Endothelial cell of umbilical vein (primary cell): ENCODE data around the gene RPL22. TPM values are rescaled to one million over a fixed set of nuclear protein-coding genes. Genes with fewer than 3 reads are reported as not detected.
A peak's percentile ranks its signal among the peaks of the same experiment; 100 is the strongest.

Experiments used
- Bru-seq: library from RNA; stranded (reverse); fragments of 400-500 nt; gene quantifications from one replicate; lab custom pipeline; 2021; lab: Mats Ljungman, UMichigan
- BruChase-seq, 2 experiments: library from RNA; stranded (reverse); fragments of 400-500 nt; gene quantifications; one replicate each; lab custom pipeline; 2021; lab: Mats Ljungman, UMichigan
- BruUV-seq: library from RNA; stranded (reverse); fragments of 400-500 nt; replicated peaks from 2 replicates; lab custom pipeline; 2021; lab: Mats Ljungman, UMichigan
- CTCF ChIA-PET: fragments of 300-600, 350-600 bp; sonication (Branson Sonifier 250); formaldehyde crosslinking; loops from one replicate; lab custom pipeline; 2021; ENCODE audit warnings: antibody characterized with exemption, inconsistent platforms; lab: Charles Lee
- POLR2A ChIA-PET: fragments of 300-600, 350-600 bp; sonication (Branson Sonifier 250); formaldehyde crosslinking; loops from one replicate; lab custom pipeline; 2021; ENCODE audit warnings: antibody characterized with exemption, inconsistent platforms; lab: Charles Lee
- DNase-seq: peaks from one replicate; pipeline ENCODE4 v3.0.0-alpha.2; 2011; ENCODE audit warnings: low read depth, low spot score
- FAIRE-seq: peaks from 2 replicates; lab custom pipeline; 2011; peaks lifted over from hg19 to GRCh38; lab: Jason Lieb, UNC
- H2AFZ ChIP-seq: 2 replicates; pipeline ENCODE4 v1.6.0; 2012; ENCODE audit warnings: low read depth, low read length, control low read depth, inconsistent platforms
- H3K27ac ChIP-seq: 2 replicates; pipeline ENCODE4 v1.5.1; 2011; ENCODE audit warnings: low read depth, mild to moderate bottlenecking, control low read depth, low read length, moderate library complexity; ENCODE audit not compliant: insufficient read depth
- H3K27me3 ChIP-seq, 2 experiments: 2 replicates each; pipeline versions ENCODE4 v1.6.0 to v1.6.1; 2011; ENCODE audit warnings: low read length in 2 of 2, mixed read lengths in 1 of 2; ENCODE audit not compliant: control insufficient read depth in 2 of 2, insufficient read depth in 2 of 2
- H3K36me3 ChIP-seq, 2 experiments: 2 replicates in 1 of 2; 3 replicates in 1 of 2; pipeline ENCODE4 v1.5.1; 2011; ENCODE audit warnings: low read length in 2 of 2, mild to moderate bottlenecking in 1 of 2, moderate library complexity in 1 of 2; ENCODE audit not compliant: control insufficient read depth in 2 of 2, insufficient read depth in 2 of 2; ENCODE audit errors: extremely low read depth in 1 of 2
- H3K4me1 ChIP-seq: 3 replicates; pipeline ENCODE4 v1.5.1; 2011; ENCODE audit warnings: mild to moderate bottlenecking, low read length; ENCODE audit not compliant: control insufficient read depth, insufficient read depth; ENCODE audit errors: extremely low read depth
- H3K4me2 ChIP-seq: 2 replicates; pipeline ENCODE4 v1.6.1; 2011; ENCODE audit warnings: low read length, control low read depth, mixed read lengths; ENCODE audit not compliant: insufficient read depth
- H3K4me3 ChIP-seq, 3 experiments: fragments of 200-600 bp in 1 of 3; sonication (generic), shearing (Covaris generic) in 1 of 3; replicated peaks in 1 of 3; 2 replicates each; pipeline ENCODE4 v1.5.1; 2011 to 2016; ENCODE audit warnings: control low read depth in 3 of 3, low read length in 3 of 3, mild to moderate bottlenecking in 2 of 3, inconsistent platforms in 1 of 3, low read depth in 1 of 3, moderate library complexity in 1 of 3; ENCODE audit not compliant: insufficient read depth in 1 of 3
- H3K79me2 ChIP-seq: 2 replicates; pipeline ENCODE4 v1.6.0; 2012; ENCODE audit warnings: low read length, inconsistent platforms; ENCODE audit not compliant: control insufficient read depth, insufficient read depth
- H3K9ac ChIP-seq: replicated peaks from 2 replicates; pipeline ENCODE3; 2011; ENCODE audit warnings: low read length, control low read depth; ENCODE audit not compliant: insufficient read depth; ENCODE audit errors: extremely low read depth
- H3K9me1 ChIP-seq: replicated peaks from 3 replicates; pipeline ENCODE4 v1.6.0; 2011; ENCODE audit warnings: mild to moderate bottlenecking, low read length; ENCODE audit not compliant: control insufficient read depth, insufficient read depth; ENCODE audit errors: extremely low read depth
- H3K9me3 ChIP-seq: replicated peaks from 2 replicates; pipeline ENCODE4 v1.5.1; 2012; ENCODE audit warnings: low read length, inconsistent platforms; ENCODE audit not compliant: control insufficient read depth, insufficient read depth
- H4K20me1 ChIP-seq: replicated peaks from 2 replicates; pipeline ENCODE3; 2011; ENCODE audit warnings: mild to moderate bottlenecking, low read length; ENCODE audit not compliant: control insufficient read depth, insufficient read depth; ENCODE audit errors: extremely low read depth
- CTCF ChIP-seq, 2 donors: IDR thresholded peaks; 1 replicate in 1 of 2; 2 replicates in 1 of 2; pipeline ENCODE4 v1.5.1; 2011; ENCODE audit warnings: low read length in 2 of 2, mild to moderate bottlenecking in 2 of 2, moderate library complexity in 2 of 2, control low read depth in 1 of 2, inconsistent platforms in 1 of 2, low read depth in 1 of 2; ENCODE audit not compliant: insufficient read depth in 1 of 2; ENCODE audit errors: extremely low read depth in 1 of 2
- EZH2 ChIP-seq: IDR thresholded peaks from 2 replicates; pipeline ENCODE4 v1.6.1; 2012; ENCODE audit warnings: borderline replicate concordance, low read depth, mild to moderate bottlenecking, moderate library complexity, low read length, inconsistent platforms; ENCODE audit not compliant: severe bottlenecking
- FOS ChIP-seq: IDR thresholded peaks from 2 replicates; pipeline ENCODE4 v1.6.1; 2011; ENCODE audit warnings: mild to moderate bottlenecking, low read length, moderate library complexity, borderline replicate concordance; ENCODE audit not compliant: insufficient read depth
- GATA2 ChIP-seq: IDR thresholded peaks from 2 replicates; pipeline ENCODE4 v1.7.0; 2011; ENCODE audit warnings: low read depth, mild to moderate bottlenecking, moderate library complexity, mixed read lengths, low read length; ENCODE audit not compliant: insufficient read length, insufficient read depth
- JUN ChIP-seq: IDR thresholded peaks from 2 replicates; pipeline ENCODE4 v1.6.1; 2011; ENCODE audit warnings: borderline replicate concordance, low read depth; ENCODE audit not compliant: insufficient read length, insufficient read depth
- MAX ChIP-seq: IDR thresholded peaks from 2 replicates; pipeline ENCODE4 v1.6.1; 2011; ENCODE audit not compliant: insufficient read depth, insufficient read length
- MYC ChIP-seq: IDR thresholded peaks from one replicate; pipeline ENCODE4 v1.6.1; 2011; ENCODE audit warnings: mild to moderate bottlenecking, low read depth, low read length
- POLR2A ChIP-seq: IDR thresholded peaks from 2 replicates; pipeline ENCODE4 v1.6.1; 2012; ENCODE audit warnings: low read depth, mild to moderate bottlenecking, control low read depth, low read length
- POLR2AphosphoS5 ChIP-seq: IDR thresholded peaks from 2 replicates; pipeline ENCODE4 v1.6.1; 2012; ENCODE audit warnings: low read depth, mild to moderate bottlenecking, control low read depth, low read length, moderate library complexity; ENCODE audit not compliant: insufficient read depth
- dilution Hi-C: fragments of 300-500 bp; cut with MboI; formaldehyde crosslinking; loops from one replicate; pipeline ENCODE4 v1.15.0; 2019; ENCODE audit warnings: low sequenced_read_pairs; ENCODE audit not compliant: extremely low pct_ligation_motif_present
- intact Hi-C: fragments of 100-400 bp; cut with micrococcal nuclease; formaldehyde crosslinking; loops from one replicate; pipeline ENCODE4 v1.10.0; 2022
- long read RNA-seq: library from polyadenylated mRNA; stranded (forward); transcript quantifications from one replicate; pipeline ENCODE4 v2.0.0, GENCODE V29; 2021
- polyA minus RNA-seq, 3 experiments: library from RNA; depleted of rRNA, polyadenylated mRNA; stranded (reverse); fragments of >200 nt; gene quantifications; 1 replicate in 1 of 3; 2 replicates in 2 of 3; pipeline ENCODE4 v1.2.3, GENCODE V29; 2011
- polyA plus RNA-seq, 4 experiments: library from polyadenylated mRNA; depleted of rRNA in 3 of 4; stranded (reverse) in 3 of 4; unstranded in 1 of 4; fragments of >200 nt; gene quantifications; 2 replicates each; pipeline versions ENCODE4 v1.2.1 to v1.2.3, GENCODE V29; 2011 to 2012; ENCODE audit warnings: missing spikeins in 1 of 4
- total RNA-seq: library from RNA; stranded (reverse); gene quantifications from 2 replicates; pipeline ENCODE4 v1.2.3, GENCODE V29; 2021

Gene RPL22
- total RNA-seq = 343 and 372 TPM in 2 replicates
- 52.2 and 71.2 TPM in 2 replicates for polyA plus RNA-seq
- 202 and 204 TPM in 2 replicates for polyA plus RNA-seq (2011; cell fraction: cytosol; rRNA removed)
- 46.2 and 77.5 TPM in 2 replicates for polyA plus RNA-seq (2011; cell fraction: nucleus; rRNA removed)
- 955 and 1,170 TPM in 2 replicates for polyA plus RNA-seq (2012)
- 30.2 and 35.8 TPM in 2 replicates for polyA minus RNA-seq
- 58.0 TPM for polyA minus RNA-seq (2011; cell fraction: cytosol; rRNA and poly(A)+ RNA removed)
- 26.7 and 34.6 TPM in 2 replicates for polyA minus RNA-seq (2011; cell fraction: nucleus; rRNA and poly(A)+ RNA removed)
- percentile 98 among the genes with signal in this experiment for Bru-seq, nascent RNA
- percentile 99 among the genes with signal in this experiment for BruChase-seq, experiment 1, labeled RNA remaining after a 6-hour chase
- percentile 98 among the genes with signal in this experiment for BruChase-seq, experiment 2, labeled RNA remaining after a 2-hour chase
- long read RNA-seq, transcript RPL22-201 (4 exons, 2,078 nt) = major isoform, 503 of 643 reads
- long read RNA-seq, transcript RPL22-206 (3 exons, 2,279 nt) = minor isoform, 31 of 643 reads
- long read RNA-seq, partial matches to known transcripts = 11 of 643 reads
- long read RNA-seq, other reads (novel, unspliced or antisense) = 96 of 643 reads

GRCh38 chr1:6199298-6200187, at the start of gene RPL22:
TSS of gene RPL22 (minus strand) at chr1:6199595. CDS start at chr1:6199573, 22 bp downstream.
- Histone ChIP-seq H4K20me1 (no peaks in the 10 kb centered on the region), H3K27ac (peak within 1 kb of the TSS; percentile 66), H3K9me3 (no peaks in the 10 kb centered on the region), H3K9ac (peak within 1 kb of the TSS; percentile 96), H3K4me2 (peak within 1 kb of the TSS; percentile 94), H3K4me3 (peak within 1 kb of the TSS; percentile 78 to 90 (median 82)), H3K9me1 (no peaks in the 10 kb centered on the region), H2AFZ (peak within 1 kb of the TSS; percentile 92), H3K27me3 (no peaks in the 10 kb centered on the region), H3K4me1 (peaks cover 17% of the 10 kb centered on the region), H3K36me3 (peaks cover 3 to 6% of the 10 kb centered on the region in 2 experiments), H3K79me2 (peaks cover 41% of the 10 kb centered on the region)
- FAIRE-seq (peak; percentile 98), DNase-seq (peak; percentile 98)
- CTCF ChIA-PET = interaction anchor here (1.2 to 2.0 kb wide), 6 partner anchors 8 to 91 kb away, joined by 3 to 7 read pairs (median 6); partner anchors contain the start of gene ICMT
- POLR2A ChIA-PET = interaction anchor here (0.6 kb wide), 1 partner anchor 574 kb away, joined by 9 read pairs; no protein-coding TSS in a partner anchor
- dilution Hi-C loops (no loop called here), intact Hi-C loops (loop anchor here (1.0 to 2.0 kb wide), 4 partner anchors 19 to 207 kb away; partner anchors contain the start of genes CHD5 and NPHP4)
- TF ChIP-seq POLR2A = peak; percentile 85
- TF ChIP-seq MAX = peak; percentile 77
- no peak for TF ChIP-seq JUN
- TF ChIP-seq CTCF (IDR thresholded peaks at IDR 0.05; ENCODE audit: extremely low read depth in 1 of 2, insufficient read depth in 1 of 2, low read depth in 1 of 2, low read length in 2 of 2) = no peak
- no peak for TF ChIP-seq EZH2
- TF ChIP-seq POLR2AphosphoS5 = peak; percentile 84
- TF ChIP-seq FOS = no peak
- TF ChIP-seq MYC = peak; percentile 56
- TF ChIP-seq GATA2 = no peak
- TSS peak; percentile 60 for BruUV-seq
